Ramos (cell line): ENCODE results near the gene VSIG2.

ENCODE experiments used
- in situ Hi-C: fragments of 300-500 bp; cut with MboI; formaldehyde crosslinking; loops from one replicate; pipeline ENCODE4 v1.14.3; 2022; ENCODE audit warnings: low sequenced_read_pairs; ENCODE audit not compliant: unreplicated experiment

VSIG2 gene

DNA sequence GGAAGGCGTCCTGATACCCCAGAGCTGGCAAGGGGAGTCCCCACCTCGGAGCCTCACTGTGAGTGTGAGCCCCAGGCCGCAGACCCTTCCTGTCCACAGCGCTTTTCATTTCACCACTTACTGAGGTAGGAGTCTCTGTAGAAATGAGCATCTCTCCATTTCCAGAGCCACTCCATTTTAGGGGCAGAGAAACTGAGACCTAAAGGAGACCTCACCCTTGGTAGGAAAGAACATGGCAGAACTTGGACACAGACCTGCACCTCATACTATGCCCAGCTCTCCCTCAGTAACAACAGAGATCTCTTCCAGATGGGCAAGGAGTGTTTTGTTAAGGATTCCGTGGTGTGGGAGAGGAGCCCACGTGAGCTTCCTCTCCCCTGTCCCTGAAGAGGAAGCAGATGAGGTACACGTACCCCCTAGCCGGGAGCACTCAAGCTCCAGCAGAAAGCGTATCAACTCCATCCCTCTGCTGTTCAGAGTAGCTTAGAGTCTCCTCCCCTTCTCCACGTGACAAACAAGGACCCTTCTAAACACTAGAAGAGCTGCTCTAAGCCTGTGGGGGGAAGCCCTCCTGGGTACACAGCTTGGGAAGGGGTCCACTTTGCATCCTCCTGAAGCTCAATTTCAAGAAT lies 532 bp upstream of the VSIG2 start:
- in situ Hi-C loops, result loop anchor here (10.0 kb wide), 1 partner anchor 78 kb away; the partner anchor contains the start of genes SIAE and SPA17

DNA sequence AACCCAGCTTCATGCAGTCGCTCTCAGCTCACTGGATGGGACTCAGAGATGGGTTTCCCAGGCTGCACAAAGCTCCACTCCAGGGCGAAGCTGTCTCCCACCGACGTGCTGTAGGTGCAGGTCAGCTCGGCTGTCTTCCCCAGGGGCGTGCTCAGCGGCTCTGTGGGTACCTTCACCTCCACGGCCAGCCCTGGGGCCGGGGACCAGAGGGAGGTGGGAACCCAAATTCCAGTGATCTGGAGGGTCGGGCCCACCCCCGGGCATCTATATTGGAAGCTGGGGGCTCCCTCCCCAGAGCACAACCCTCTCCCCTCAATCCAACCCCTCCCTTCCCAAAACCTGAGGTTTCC lies 689 bp downstream of the VSIG2 start:
- in situ Hi-C loops, result loop anchor here (10.0 kb wide), 1 partner anchor 77 kb away; the partner anchor contains the start of genes SIAE and SPA17

GRCh38 chr11:124749912-124750311 lies 2.1 kb downstream of the VSIG2 start:
- in situ Hi-C loops, result loop anchor here (10.0 kb wide), 1 partner anchor 75 kb away; the partner anchor contains the start of genes SIAE and SPA17

DNA sequence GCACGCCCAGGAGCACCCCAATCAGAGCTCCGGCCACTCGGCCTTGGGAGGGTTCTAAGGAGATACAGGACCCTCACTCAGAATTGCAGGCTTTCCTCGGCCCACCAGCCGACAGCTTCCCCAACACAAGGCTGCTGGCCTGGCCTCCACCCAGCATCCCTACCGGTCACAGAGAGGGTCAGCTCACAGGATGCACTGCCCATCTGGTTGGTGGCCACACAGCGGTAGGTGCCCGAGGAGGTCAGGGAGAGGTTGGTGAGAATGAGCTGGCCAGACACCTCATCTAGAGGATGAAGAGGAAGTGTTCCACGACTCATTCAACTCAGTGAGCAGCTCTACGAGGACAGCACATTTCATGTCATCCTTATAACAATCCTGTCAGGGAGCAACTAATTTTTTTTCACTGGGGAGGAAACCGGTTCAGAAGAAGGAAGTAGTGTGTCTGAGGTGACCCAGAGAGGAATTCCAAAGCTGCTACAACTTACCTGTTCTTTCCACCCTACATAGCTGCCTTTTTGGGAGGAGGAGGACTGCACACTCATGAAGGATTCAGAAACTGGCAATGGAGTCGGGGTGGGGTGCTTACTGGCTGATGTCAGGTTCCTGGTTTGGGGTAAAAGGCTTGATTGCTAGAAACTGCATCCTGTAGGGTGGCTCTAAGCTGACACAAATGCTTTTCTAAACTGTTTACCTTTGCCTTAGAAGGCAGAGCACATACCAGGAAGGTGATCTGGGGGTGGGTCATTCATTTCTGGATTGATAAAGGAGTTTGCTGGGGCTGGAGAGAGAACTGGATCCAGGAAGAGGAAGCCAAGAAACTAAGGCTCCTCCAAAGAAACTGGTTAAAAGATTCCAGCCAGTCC lies 3.3 kb downstream of the VSIG2 start:
- in situ Hi-C loops, result no loop called here

DNA sequence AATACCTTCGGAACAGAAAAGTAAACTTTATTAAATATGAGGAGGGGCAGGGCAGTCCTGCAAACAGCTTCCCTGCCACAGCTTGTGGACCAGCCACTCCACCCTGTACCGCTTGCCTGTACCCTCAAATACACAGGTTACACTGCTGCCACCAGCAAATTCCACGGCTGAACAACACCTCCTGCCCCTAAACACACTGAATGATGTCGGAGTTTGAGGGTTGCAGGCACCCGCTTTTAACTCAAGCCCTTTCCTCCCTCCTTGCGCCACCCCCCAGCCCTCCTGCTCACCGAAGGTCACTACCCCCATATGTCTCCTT lies 4.0 kb downstream of the VSIG2 start:
- in situ Hi-C loops, result no loop called here

DNA sequence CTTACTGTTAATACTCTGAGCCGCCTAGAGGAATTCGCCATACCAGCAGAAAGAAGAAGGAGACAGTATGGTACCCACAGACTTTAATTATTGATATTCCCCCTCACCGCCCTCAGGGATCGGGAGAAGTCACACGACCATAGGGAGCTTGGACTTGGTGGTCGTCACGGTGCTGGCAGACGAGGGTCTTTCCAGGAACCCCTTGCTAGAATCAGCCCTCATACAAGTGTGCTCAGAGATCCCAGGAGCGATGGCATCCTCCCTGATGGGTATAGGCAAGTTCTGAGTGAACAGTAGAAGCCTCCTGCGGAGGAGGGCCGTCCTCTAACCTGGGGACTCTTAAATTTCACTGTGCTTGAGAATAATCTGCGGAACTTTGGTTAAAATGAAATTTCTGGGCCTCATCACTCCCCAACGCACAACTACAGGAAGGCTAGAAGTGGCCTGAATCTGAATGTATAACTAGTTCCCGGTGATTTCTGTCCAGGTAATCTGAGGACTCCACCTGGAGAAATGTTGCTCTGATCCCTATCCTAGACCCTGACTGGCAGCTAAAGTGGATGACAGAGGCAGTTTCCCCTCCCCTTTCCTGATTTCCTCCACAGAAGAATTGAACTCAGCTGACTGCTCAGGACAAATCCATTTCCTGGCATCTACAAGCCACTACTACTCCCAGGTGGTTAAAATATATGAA lies 4.5 kb downstream of the VSIG2 start:
- in situ Hi-C loops, result no loop called here

DNA sequence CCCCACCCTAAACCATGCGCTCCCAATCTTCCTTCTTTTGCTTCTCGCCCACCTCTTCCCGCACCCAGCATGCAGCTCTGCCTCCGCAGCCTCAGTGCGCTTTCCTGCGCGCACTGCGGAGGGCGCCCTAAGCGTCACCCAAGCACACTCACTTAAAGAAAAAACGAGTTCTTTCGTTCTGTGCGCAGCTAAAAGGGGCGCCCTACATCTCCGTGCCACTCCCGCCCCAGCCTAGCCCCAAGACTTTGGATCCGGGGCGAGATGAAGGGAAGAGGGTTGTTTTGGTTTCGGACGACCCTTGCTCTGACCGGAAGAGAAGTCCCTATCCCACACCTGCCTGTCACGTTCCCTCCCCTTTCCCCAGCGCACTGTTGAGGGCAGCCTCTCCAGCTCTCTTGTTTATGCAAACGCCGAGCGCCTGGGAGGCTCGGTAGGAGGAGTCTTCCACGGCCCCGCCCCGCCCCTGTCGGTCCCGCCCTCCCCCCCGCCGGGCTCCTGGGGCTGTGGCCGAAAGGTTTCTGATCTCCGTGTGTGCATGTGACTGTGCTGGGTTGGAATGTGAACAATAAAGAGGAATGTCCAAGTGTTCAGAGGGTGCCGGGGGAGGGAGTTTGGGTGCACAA lies 5.3 kb downstream of the VSIG2 start:
- in situ Hi-C loops, result no loop called here

DNA sequence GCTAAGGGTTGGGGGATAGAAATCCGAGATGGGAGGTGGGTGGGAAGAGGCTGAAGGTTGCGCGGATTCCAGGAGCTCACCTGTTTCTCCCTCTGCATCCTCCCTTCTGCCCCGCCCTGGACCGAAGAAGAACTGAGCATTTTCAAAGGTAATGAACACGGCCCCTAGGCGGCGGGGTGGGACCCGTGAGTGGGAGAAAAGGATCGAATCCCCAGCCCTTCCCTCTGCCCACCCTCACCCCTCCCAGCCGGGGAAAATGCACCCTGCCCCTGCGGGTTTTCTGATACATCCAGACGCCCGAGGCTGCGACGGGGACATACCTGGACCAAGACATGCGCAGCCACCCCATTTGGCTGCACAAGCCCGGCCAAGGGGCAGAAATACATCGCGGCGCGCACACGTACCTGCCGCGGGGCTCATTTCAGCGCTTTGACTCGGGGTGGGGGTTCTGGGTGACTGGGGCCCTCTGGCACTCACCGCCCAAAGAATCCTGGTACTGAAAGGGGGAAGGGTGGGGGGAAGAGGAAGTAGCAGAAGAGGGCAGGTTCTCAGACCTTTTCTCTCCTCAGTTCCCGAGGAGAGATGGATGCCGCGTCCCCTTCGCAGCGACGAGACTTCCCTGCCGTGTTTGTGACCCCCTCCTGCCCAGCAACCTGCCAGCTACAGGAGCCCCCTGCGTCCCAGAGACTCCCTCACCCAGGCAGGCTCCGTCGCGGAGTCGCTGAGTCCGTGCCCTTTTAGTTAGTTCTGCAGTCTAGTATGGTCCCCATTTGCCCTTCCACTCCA lies 6.0 kb downstream of the VSIG2 start:
- in situ Hi-C loops, result no loop called here

DNA sequence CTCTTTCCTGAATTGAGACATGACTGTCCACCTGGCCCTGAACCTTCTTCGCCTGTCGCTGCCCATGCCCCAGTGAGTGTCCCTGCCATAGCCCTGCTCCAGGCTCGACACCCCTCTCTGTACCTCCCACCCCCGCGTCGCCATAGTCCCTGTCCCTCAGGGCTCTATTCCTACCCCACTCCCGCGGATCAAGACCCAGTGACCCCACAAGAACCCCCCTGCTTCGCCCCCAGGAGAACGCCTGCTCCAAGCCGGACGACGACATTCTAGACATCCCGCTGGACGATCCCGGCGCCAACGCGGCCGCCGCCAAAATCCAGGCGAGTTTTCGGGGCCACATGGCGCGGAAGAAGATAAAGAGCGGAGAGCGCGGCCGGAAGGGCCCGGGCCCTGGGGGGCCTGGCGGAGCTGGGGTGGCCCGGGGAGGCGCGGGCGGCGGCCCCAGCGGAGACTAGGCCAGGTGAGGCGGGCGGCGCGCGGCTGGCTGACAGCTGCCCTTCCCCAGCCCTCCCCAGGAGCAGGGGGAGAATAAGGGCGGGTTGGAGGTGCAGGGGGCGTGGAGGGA lies 6.7 kb downstream of the VSIG2 start:
- in situ Hi-C loops, result no loop called here

DNA sequence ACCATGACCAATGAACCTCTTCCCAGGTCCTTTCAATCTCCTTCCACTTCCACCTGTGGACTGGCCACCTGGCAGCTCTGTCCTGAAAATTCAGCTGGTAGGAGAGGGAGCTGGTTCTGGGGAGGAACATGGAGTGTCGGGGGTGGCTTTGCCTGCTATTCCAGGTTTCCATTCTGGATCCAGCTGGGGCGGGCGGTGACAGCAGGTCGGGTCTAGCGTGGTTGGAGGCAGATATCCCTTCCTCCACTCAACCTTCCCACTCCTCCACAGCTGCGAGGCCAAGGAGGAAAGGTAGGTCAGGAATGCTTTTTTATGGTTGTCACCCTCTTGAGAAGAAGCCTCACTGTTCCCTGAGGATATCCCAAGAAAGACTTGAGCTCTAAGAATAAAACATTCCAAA lies 9.0 kb downstream of the VSIG2 start:
- in situ Hi-C loops, result no loop called here

DNA sequence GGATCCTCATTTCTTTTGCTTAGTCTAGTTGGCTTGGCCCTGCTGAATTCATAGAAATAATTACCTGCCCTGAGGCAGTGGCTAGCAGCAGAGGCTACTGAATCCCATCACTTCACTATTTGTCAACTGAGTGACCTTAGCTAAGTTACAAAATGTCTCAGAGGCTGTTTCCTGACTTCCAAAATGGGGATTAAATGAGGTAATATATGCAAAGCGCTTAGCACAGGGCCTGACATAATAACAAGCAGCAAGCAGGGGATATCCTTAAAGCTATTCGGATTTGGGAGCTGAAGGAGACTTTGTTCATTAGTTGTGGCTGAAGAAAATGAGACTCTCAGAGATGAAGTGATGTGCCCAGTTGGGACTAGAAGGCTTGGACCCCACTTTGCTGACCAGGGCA lies 9.5 kb downstream of the VSIG2 start:
- in situ Hi-C loops, result no loop called here

- in situ Hi-C loops, result no loop called here
Observed at GRCh38 chr11:124740277-124740882, 11.7 kb downstream of the VSIG2 start.

GRCh38 chr11:124739479-124740276 lies 12.4 kb downstream of the VSIG2 start, which contains the start of gene NRGN:
TSS of gene NRGN (plus strand) at chr11:124739942. CDS start at chr11:124740085, 143 bp downstream.
- in situ Hi-C loops, result no loop called here

- in situ Hi-C loops, result no loop called here
Observed at GRCh38 chr11:124738713-124739478, 13.2 kb downstream of the VSIG2 start.

DNA sequence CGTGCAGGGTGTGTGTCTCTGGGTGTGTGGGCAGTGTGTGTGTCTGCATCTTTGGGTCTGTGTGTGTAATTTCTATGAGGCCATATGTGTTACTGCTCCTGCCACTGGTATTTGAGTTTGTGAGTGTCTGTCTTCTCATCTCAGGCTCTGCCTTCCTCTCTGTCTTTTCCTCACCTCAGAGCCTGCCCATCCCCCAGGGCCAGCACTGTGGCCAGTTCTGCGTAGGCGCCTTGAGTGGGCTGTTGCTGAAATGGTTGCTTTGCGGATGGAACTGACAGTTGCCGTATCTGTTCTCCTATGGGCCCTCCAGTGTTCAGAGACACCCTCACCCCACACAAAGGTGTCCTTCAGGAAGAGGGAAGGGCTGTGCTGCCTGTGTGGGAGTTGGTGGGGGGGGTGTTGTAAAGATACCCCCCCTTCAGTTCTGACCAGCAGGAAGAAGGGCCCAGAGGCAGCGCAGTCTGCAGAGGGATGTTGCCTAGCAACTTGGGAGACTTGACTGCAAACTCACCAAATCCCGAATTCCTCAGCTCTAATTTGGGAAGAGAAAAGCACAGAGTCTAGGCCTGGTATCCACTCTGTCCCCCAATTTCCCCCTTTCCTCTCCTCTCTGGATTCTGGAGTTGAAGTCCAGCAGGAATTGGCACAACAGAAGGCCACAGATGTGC lies 14.3 kb downstream of the VSIG2 start:
- in situ Hi-C loops, result no loop called here

GRCh38 chr11:124736736-124737135 lies 15.3 kb downstream of the VSIG2 start:
- in situ Hi-C loops, result no loop called here

DNA sequence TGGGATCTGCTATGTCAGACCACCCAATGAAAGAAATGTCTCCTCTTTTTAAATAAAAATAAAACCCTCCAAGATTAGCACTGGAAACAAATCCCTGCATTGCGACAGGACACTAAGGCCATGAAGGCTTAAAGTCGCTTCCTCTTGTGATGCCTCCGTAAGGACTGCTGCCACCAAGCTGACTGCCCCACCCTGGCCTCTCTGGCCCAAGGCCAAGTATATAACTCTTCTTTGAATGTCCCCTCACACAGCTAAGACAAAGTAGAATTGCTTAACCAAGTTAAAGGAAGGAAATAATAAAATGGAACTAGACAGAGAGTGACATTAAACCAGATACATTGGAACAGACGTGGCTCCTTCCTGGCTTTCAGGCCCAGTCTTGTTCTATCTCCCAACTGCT lies 19.8 kb downstream of the VSIG2 start:
- in situ Hi-C loops, result no loop called here
